Activated CD4-positive, CD25-positive, alpha-beta regulatory T cell (primary cell): ENCODE results near the gene GALM.

Source experiments
- DNase-seq, 4 experiments: peaks; one replicate each; lab custom pipeline; 2025; lab: John Stamatoyannopoulos, UW

GALM gene

GRCh38 chr2:38771632-38772031 is 105.7 kb downstream of the GALM start:
- DNase-seq, result no peak

DNA sequence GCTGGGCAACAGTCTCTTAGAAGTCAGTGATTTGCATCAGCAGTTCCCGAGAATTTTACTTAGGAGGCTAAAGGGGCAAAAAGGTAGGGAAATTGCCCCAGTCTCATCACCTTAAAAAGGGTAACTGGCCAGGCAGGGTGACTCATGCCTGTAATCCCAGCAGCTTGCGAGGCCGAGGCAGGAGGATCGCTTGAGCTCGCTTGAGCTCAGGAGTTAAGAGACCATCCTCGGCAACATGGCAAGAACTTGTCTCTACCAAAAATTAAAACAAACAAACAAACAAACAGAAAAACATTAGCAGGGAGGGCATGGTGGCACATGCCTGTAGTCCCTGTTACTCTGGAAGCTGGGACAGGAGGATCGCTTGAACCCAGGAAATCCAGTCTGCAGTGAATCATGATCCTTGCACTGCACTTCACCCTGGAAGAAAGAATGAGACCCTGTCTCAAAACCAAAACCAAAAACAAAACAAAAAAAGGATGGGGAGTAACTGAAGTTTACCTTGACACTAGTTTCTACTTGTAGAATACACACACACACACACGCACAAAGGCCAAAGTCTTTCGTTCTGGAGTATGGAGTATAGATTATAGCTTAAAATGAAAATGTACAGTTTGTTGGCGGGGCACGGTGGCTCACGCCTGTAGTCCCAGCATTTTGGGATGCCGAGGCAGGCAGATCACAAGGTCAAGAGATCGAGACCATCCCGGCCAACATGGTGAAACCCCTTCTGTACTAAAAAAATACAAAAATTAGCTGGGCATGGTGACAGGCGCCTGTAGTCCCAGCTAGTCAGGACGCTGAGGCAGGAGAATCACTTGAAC is 109.4 kb downstream of the GALM start:
- no peak for DNase-seq

GRCh38 chr2:38775921-38776225 is 110.0 kb downstream of the GALM start:
- DNase-seq, result no peak

DNA sequence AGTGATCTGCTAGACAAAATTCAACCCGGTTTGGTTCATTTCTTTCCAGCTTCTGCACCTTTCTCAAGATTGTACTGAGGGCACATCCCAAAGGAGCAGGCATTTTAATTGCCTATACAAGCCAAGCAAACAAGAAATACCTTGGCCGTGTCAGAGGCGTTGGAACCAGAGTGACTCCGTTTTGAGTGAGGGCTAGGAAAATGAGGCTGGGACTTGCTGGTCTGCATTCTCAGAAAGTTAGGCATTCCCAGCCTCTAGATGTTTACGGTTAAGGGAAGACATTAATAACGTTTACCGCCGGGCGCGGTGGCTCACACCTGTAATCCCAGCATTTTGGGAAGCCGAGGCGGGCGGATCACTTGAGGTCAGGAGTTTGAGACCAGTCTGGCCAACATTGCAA is 110.6 kb downstream of the GALM start:
- no peak for DNase-seq

GRCh38 chr2:38778687-38779082 is 112.8 kb downstream of the GALM start:
- DNase-seq, result no peak

- DNase-seq, result no peak
These were observed 117.7 kb downstream of the GALM start for GRCh38 chr2:38783586-38783985.
